AG04449 (cell line): Measurements from ENCODE around the gene SLC22A12.

Experiments used
- CTCF ChIA-PET: fragments of 350-600 bp; formaldehyde crosslinking; extraction: SDS; loops from one replicate; lab custom pipeline; 2021; ENCODE audit warnings: antibody characterized with exemption; lab: Yijun Ruan, JAX
- POLR2A ChIA-PET: fragments of 400-600, 350-600 bp; formaldehyde crosslinking; extraction: SDS; loops from one replicate; lab custom pipeline; 2020; ENCODE audit warnings: antibody characterized with exemption, inconsistent platforms; lab: Yijun Ruan, JAX
- DNase-seq: peaks from one replicate; pipeline ENCODE4 v3.0.0-alpha.2; 2010; ENCODE audit warnings: low read depth, low spot score
- H3K4me3 ChIP-seq: 2 replicates; pipeline ENCODE4 v1.5.1; 2011; ENCODE audit warnings: low read depth, mild to moderate bottlenecking, control low read depth, low read length
- TF ChIP-seq, protein P1 (sequence below): IDR thresholded peaks from one replicate; pipeline ENCODE4 v1.5.1; 2011; ENCODE audit warnings: mild to moderate bottlenecking, moderate library complexity, low read length, control low read depth, inconsistent platforms; ENCODE audit not compliant: insufficient read depth; ENCODE audit errors: missing control alignments

SLC22A12 gene

DNA sequence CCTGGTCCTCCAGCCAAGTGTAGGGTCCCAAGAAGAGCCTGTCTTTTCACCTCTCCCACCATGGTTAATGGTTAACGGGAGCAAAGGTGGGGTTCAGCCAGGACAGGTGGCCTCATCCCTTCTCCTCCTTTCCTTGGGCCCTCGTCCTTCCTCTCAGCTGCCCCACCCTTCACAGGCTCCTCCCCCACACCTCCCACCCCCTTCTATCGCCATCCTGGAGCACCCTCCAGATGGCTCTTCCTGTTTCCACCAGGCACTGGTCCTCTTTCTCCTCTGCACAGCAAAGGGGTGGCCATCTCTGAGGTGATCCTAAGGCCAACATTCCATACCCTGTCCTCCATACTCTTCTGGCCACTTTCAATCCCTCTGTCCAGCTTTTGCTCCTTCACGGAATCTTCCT lies 48.9 kb downstream of the SLC22A12 start:
- no peak overlapping the region for H3K4me3 ChIP-seq
- POLR2A ChIA-PET = no interaction called here
- DNase-seq = no peak
- TF ChIP-seq, protein P1, sequence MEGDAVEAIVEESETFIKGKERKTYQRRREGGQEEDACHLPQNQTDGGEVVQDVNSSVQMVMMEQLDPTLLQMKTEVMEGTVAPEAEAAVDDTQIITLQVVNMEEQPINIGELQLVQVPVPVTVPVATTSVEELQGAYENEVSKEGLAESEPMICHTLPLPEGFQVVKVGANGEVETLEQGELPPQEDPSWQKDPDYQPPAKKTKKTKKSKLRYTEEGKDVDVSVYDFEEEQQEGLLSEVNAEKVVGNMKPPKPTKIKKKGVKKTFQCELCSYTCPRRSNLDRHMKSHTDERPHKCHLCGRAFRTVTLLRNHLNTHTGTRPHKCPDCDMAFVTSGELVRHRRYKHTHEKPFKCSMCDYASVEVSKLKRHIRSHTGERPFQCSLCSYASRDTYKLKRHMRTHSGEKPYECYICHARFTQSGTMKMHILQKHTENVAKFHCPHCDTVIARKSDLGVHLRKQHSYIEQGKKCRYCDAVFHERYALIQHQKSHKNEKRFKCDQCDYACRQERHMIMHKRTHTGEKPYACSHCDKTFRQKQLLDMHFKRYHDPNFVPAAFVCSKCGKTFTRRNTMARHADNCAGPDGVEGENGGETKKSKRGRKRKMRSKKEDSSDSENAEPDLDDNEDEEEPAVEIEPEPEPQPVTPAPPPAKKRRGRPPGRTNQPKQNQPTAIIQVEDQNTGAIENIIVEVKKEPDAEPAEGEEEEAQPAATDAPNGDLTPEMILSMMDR = no peak
- CTCF ChIA-PET = interaction anchor here (1.2 to 2.7 kb wide), 5 partner anchors 8 to 191 kb away, joined by 3 to 21 read pairs (median 6); no protein-coding TSS in a partner anchor

GRCh38 chr11:64641596-64642417 lies 50.8 kb downstream of the SLC22A12 start:
- DNase-seq = no peak
- TF ChIP-seq, protein P1 = no peak
- CTCF ChIA-PET = interaction anchor here (2.3 kb wide), 1 partner anchor 10 kb away, joined by 14 read pairs; no protein-coding TSS in a partner anchor
- POLR2A ChIA-PET = no interaction called here
- H3K4me3 ChIP-seq = no peak overlapping the region

GRCh38 chr11:64642418-64642735 lies 51.4 kb downstream of the SLC22A12 start:
- TF ChIP-seq, protein P1 = no peak
- no peak overlapping the region for H3K4me3 ChIP-seq
- no peak for DNase-seq
- CTCF ChIA-PET = interaction anchor here (2.3 kb wide), 1 partner anchor 10 kb away, joined by 14 read pairs; no protein-coding TSS in a partner anchor
- POLR2A ChIA-PET = no interaction called here

- no peak overlapping the region for H3K4me3 ChIP-seq
- POLR2A ChIA-PET = no interaction called here
- TF ChIP-seq, protein P1 = no peak
- CTCF ChIA-PET = interaction anchor here (2.3 kb wide), 1 partner anchor 9 kb away, joined by 14 read pairs; no protein-coding TSS in a partner anchor
- DNase-seq = no peak
Measured at GRCh38 chr11:64642871-64643255, 51.8 kb downstream of the SLC22A12 start.

DNA sequence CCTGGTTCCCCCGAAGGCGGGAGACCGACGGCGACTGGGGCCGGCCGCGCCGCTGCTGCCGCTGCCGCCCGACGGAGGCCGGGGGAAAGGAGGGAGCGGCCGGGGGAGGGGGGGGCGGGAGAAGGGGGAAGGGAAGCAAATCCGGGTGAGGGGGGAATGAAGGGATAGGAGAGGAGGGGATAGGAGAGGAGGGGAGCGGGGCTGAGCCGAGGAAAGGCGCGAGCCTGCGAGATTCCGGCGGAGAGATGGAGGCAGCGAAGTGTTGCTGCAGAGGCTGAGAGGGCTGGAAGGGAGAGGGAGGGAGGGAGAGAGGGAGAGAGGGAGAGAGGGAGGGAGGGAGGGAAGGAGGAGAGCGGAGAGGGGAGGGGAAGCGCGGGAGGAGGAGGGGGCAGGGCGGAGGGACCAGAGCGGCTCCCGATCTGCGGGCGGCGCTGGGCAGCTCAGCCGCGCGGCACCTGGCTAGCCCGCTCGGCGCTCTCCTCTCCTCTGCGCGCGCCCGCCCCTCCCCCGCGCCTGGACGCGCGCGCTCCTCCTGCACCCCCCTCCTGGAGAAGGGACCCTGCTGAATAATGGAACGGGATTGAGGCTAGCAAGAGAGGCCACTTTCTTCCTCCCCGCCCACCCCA lies 52.3 kb downstream of the SLC22A12 start:
- POLR2A ChIA-PET = no interaction called here
- CTCF ChIA-PET = interaction anchor here (1.5 to 3.6 kb wide), 3 partner anchors 9 to 11 kb away, joined by 4 to 14 read pairs (median 12); no protein-coding TSS in a partner anchor
- TF ChIP-seq, protein P1 = no peak
- H3K4me3 ChIP-seq = no peak overlapping the region
- no peak for DNase-seq

DNA sequence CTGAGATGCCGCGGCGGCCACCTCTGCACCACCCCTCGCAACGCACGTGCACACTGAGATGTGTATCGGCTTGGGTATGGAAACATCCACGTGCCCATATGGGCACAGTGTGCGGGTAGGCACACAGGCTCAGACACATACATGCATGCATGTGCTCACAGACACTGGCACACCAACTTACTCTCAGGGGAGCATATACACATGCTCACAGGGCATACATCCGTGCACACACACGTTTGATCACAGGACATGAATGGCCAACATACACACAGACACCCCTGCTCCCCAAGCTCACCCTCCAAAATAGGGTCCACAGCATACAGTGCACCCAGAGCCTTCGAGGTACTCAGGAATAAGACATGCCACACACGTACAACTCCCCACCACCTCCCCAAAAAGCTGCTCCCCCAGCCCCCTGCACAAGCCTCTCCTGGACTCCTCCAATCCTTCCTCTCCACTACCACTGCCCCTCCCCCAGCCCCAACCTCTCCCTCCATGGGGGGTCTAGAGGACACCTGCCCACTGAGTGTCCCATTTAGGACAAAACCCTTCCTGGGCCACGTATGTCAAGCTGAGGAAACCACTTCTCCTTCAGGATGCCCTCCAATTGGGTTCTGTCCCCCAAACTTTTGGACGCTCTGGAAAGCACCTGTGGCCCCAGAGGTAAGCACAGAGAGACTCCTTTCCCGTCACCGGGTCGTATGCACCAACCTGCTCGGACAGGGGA lies 53.1 kb downstream of the SLC22A12 start:
- ChIA-PET CTCF (interaction anchor here (1.5 to 3.6 kb wide), 3 partner anchors 9 to 10 kb away, joined by 4 to 12 read pairs (median 6); no protein-coding TSS in a partner anchor), POLR2A (no interaction called here)
- DNase-seq = no peak
- H3K4me3 ChIP-seq = no peak overlapping the region
- TF ChIP-seq, protein P1 = no peak
